Endothelial cell of umbilical vein (primary cell): ENCODE results near the gene ZNF526.

Experiments used
- CTCF ChIP-seq, 2 donors: IDR thresholded peaks; 1 replicate in 1 of 2; 2 replicates in 1 of 2; pipeline ENCODE4 v1.5.1; 2011; ENCODE audit warnings: low read length in 2 of 2, mild to moderate bottlenecking in 2 of 2, moderate library complexity in 2 of 2, control low read depth in 1 of 2, inconsistent platforms in 1 of 2, low read depth in 1 of 2; ENCODE audit not compliant: insufficient read depth in 1 of 2; ENCODE audit errors: extremely low read depth in 1 of 2
- EZH2 ChIP-seq: IDR thresholded peaks from 2 replicates; pipeline ENCODE4 v1.6.1; 2012; ENCODE audit warnings: borderline replicate concordance, low read depth, mild to moderate bottlenecking, moderate library complexity, low read length, inconsistent platforms; ENCODE audit not compliant: severe bottlenecking
- GATA2 ChIP-seq: IDR thresholded peaks from 2 replicates; pipeline ENCODE4 v1.7.0; 2011; ENCODE audit warnings: low read depth, mild to moderate bottlenecking, moderate library complexity, mixed read lengths, low read length; ENCODE audit not compliant: insufficient read length, insufficient read depth
- MYC ChIP-seq: IDR thresholded peaks from one replicate; pipeline ENCODE4 v1.6.1; 2011; ENCODE audit warnings: mild to moderate bottlenecking, low read depth, low read length
- POLR2A ChIP-seq: IDR thresholded peaks from 2 replicates; pipeline ENCODE4 v1.6.1; 2012; ENCODE audit warnings: low read depth, mild to moderate bottlenecking, control low read depth, low read length
- TF ChIP-seq, protein P1 (sequence below): IDR thresholded peaks from 2 replicates; pipeline ENCODE4 v1.6.1; 2011; ENCODE audit not compliant: insufficient read depth, insufficient read length

- TF ChIP-seq POLR2A, result no peak
- TF ChIP-seq CTCF (IDR thresholded peaks at IDR 0.05; ENCODE audit: extremely low read depth in 1 of 2, insufficient read depth in 1 of 2, low read depth in 1 of 2, low read length in 2 of 2), result no peak
- no peak for TF ChIP-seq EZH2
- no peak for TF ChIP-seq GATA2
- TF ChIP-seq, protein P1, sequence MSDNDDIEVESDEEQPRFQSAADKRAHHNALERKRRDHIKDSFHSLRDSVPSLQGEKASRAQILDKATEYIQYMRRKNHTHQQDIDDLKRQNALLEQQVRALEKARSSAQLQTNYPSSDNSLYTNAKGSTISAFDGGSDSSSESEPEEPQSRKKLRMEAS, result no peak
- TF ChIP-seq MYC, result no peak
Measured at GRCh38 chr19:42191330-42191729, 28.8 kb upstream of the ZNF526 start.
